ENCODE results near the gene PDAP1. TPM values are rescaled to one million over a fixed set of nuclear protein-coding genes. Genes with fewer than 3 reads are reported as not detected.

PDAP1 gene
- total and polyA plus RNA-seq, 2 of the 8 experiments (the other 6 are each of a cell fraction or from before 2014, with no cell fraction given), result 26.6 to 169 TPM

- TF ChIP-seq CTCF (IDR thresholded peaks at IDR 0.05; ENCODE audit: control extremely low read depth in 1 of 3, insufficient read depth in 1 of 3, low read depth in 1 of 3, low read length in 3 of 3) (no peak), CHD2 (IDR thresholded peaks at IDR 0.05; ENCODE audit: low read length) (0 out of 2 replicates have a peak, but pooled peaks have one; percentile 54), TAF7 (optimal IDR thresholded peaks at IDR 0.05; ENCODE audit: borderline replicate concordance, low read depth, low read length) (no peak), TBP (IDR thresholded peaks at IDR 0.05; ENCODE audit: low read depth, low read length) (no peak), SP1 (IDR thresholded peaks at IDR 0.05; ENCODE audit: low read depth, low read length) (no peak), FOSL1 (IDR thresholded peaks at IDR 0.05; ENCODE audit: insufficient read depth, low read depth, low read length) (no peak), PHF8 (conservative IDR thresholded peaks at IDR 0.05; ENCODE audit: low read depth, low read length) (peak; percentile 64), SIN3A (conservative IDR thresholded peaks at IDR 0.05 in 1 of 2, IDR thresholded peaks at IDR 0.05 in 1 of 2; ENCODE audit: low read depth in 1 of 2, low read length in 2 of 2) (peak in 1 of 2 experiments; percentile 59; a peak in 1 of 4 replicates), GTF2F1 (IDR thresholded peaks at IDR 0.05; ENCODE audit: borderline replicate concordance, low read depth, low read length) (no peak)
Observed at GRCh38 chr7:99374111-99375064, 34.0 kb downstream of the PDAP1 start, which contains the start of gene ARPC1B (continued).
